Mammary epithelial cell (primary cell): ENCODE results near the gene FAM72B.
"Not testable (repeated sequence)": the region's sequence is repeated elsewhere in the genome, so short reads cannot be mapped to it uniquely, and the experiment has no call there.

Experiments used
- EZH2 ChIP-seq: IDR thresholded peaks from 2 replicates; pipeline ENCODE4 v1.6.1; 2012; ENCODE audit warnings: low read length, inconsistent platforms, borderline replicate concordance
- TF ChIP-seq, protein P1 (sequence below), 2 donors: IDR thresholded peaks in 1 of 2; conservative IDR thresholded peaks in 1 of 2; 2 replicates each; pipeline ENCODE4 v1.5.1; 2011 to 2012; ENCODE audit warnings: inconsistent platforms in 2 of 2, low read length in 2 of 2, mild to moderate bottlenecking in 2 of 2, control low read depth in 1 of 2, low read depth in 1 of 2; ENCODE audit not compliant: insufficient read depth in 1 of 2; ENCODE audit errors: extremely low read depth in 1 of 2

GRCh38 chr1:121213491-121213890 lies 29.4 kb upstream of the FAM72B start:
- TF ChIP-seq, protein P1, sequence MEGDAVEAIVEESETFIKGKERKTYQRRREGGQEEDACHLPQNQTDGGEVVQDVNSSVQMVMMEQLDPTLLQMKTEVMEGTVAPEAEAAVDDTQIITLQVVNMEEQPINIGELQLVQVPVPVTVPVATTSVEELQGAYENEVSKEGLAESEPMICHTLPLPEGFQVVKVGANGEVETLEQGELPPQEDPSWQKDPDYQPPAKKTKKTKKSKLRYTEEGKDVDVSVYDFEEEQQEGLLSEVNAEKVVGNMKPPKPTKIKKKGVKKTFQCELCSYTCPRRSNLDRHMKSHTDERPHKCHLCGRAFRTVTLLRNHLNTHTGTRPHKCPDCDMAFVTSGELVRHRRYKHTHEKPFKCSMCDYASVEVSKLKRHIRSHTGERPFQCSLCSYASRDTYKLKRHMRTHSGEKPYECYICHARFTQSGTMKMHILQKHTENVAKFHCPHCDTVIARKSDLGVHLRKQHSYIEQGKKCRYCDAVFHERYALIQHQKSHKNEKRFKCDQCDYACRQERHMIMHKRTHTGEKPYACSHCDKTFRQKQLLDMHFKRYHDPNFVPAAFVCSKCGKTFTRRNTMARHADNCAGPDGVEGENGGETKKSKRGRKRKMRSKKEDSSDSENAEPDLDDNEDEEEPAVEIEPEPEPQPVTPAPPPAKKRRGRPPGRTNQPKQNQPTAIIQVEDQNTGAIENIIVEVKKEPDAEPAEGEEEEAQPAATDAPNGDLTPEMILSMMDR (conservative IDR thresholded peaks at IDR 0.05 in 1 of 2, IDR thresholded peaks at IDR 0.05 in 1 of 2; ENCODE audit: extremely low read depth in 1 of 2, insufficient read depth in 1 of 2, low read depth in 1 of 2, low read length in 2 of 2): not testable (repeated sequence)
- TF ChIP-seq EZH2: not testable (repeated sequence)
